Bronchial epithelial cell (primary cell): ENCODE data around the gene MS4A14. TPM values are rescaled to one million over a fixed set of nuclear protein-coding genes. Genes with fewer than 3 reads are reported as not detected.

ENCODE experiments used
- DNase-seq: peaks from one replicate; pipeline ENCODE4 v3.0.0-alpha.2; 2010; ENCODE audit warnings: low read depth
- FAIRE-seq: peaks from 2 replicates; lab custom pipeline; 2011; peaks lifted over from hg19 to GRCh38; lab: Jason Lieb, UNC
- H3K27me3 ChIP-seq: 2 replicates; pipeline ENCODE4 v1.5.1; 2011; ENCODE audit warnings: low read length; ENCODE audit not compliant: control insufficient read depth, insufficient read depth
- H3K36me3 ChIP-seq: 2 replicates; pipeline ENCODE4 v1.5.1; 2011; ENCODE audit warnings: low read length; ENCODE audit not compliant: control insufficient read depth, insufficient read depth
- H3K4me3 ChIP-seq: 2 replicates; pipeline ENCODE4 v1.5.1; 2011; ENCODE audit warnings: mild to moderate bottlenecking, low read depth, low read length, control low read depth
- total RNA-seq: library from RNA; depleted of rRNA; stranded (reverse); fragments of >200 nt; gene quantifications from 2 replicates; pipeline ENCODE4 v1.2.1, GENCODE V29; 2014
- TF ChIP-seq, protein P1 (sequence below): IDR thresholded peaks from 2 replicates; pipeline ENCODE4 v1.5.1; 2011; ENCODE audit warnings: mild to moderate bottlenecking, moderate library complexity, low read length, control low read depth, inconsistent platforms; ENCODE audit not compliant: insufficient read depth, severe bottlenecking

MS4A14 gene
- total RNA-seq, 1 donor from 2014 or later: not detected

DNA sequence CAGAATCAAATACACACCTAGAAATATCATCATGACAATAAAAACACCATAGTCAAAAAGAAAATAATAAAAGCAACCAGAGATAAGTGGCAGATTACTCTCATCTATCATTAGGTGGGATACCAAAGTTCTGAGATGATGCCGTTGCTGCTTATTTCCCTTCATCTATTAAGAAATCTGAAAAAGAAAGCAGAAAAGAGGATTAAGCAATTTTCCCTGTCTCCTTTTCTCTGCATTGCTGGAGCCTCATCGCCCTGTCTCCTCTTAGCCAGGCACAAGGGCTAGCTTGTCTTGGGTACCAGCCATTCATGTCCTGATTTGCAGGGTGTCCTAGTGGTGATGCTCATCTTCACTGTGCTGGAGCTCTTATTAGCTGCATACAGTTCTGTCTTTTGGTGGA lies 3.9 kb upstream of the MS4A14 start:
- Histone ChIP-seq H3K4me3 (no peak overlapping the region), H3K36me3 (no peaks in the 10 kb centered on the region), H3K27me3 (no peaks in the 10 kb centered on the region)
- FAIRE-seq (no peak), DNase-seq (no peak)
- TF ChIP-seq, protein P1, sequence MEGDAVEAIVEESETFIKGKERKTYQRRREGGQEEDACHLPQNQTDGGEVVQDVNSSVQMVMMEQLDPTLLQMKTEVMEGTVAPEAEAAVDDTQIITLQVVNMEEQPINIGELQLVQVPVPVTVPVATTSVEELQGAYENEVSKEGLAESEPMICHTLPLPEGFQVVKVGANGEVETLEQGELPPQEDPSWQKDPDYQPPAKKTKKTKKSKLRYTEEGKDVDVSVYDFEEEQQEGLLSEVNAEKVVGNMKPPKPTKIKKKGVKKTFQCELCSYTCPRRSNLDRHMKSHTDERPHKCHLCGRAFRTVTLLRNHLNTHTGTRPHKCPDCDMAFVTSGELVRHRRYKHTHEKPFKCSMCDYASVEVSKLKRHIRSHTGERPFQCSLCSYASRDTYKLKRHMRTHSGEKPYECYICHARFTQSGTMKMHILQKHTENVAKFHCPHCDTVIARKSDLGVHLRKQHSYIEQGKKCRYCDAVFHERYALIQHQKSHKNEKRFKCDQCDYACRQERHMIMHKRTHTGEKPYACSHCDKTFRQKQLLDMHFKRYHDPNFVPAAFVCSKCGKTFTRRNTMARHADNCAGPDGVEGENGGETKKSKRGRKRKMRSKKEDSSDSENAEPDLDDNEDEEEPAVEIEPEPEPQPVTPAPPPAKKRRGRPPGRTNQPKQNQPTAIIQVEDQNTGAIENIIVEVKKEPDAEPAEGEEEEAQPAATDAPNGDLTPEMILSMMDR: no peak

DNA sequence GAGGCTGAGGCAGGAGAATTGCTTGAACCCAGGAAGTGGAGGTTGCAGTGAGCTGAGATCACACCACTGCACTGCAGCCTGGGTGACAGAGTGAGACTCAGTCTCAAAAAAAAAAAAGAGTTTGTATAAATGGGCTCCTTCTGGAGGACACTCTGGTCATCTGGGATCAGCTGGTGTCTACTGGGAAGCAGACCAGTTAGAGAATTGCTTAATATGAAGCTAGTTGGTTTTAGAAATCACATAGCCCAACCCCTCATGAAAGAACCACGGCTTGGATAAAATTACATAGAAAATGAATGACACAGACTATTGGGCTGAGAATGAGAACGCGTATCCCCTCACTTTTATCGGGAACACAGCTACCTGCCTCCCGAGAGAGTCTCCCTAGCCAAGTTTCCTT lies 3.2 kb upstream of the MS4A14 start:
- no peak for FAIRE-seq
- no peak for DNase-seq
- TF ChIP-seq, protein P1: no peak
- Histone ChIP-seq H3K36me3 (no peaks in the 10 kb centered on the region), H3K4me3 (no peak overlapping the region), H3K27me3 (no peaks in the 10 kb centered on the region)

DNA sequence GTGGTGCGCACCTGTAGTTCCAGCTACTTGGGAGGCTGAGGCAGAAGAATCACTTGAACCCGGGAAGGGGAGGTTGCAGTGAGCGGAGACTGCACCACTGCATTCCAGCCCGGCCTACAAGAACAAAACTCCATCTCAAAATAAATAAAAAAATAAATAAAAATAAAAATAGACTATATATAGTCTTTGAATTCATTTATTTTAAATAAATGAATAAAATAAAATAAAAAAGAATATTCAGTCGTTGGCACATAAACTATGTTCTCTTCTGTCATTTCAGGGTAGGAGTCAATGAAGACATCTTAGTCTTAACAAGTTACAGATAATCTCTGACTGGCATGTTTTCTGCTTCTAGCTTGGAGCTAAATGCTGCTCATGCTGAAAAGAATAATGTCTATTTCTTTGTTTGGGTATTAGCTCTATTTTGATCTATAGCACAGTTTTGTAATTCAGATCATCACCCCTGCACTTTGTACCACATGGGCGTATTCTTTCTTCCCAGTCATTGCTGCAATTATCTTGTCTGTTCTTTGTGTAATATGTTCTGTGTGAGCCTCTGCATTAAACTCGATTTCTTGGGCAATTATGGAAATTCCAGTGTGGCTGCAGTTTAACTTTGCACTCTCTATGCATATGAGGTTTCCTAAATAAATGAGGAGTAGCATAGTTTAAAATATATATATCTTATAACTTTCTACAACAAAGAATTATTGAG lies 1.4 kb upstream of the MS4A14 start:
- DNase-seq (no peak), FAIRE-seq (no peak)
- H3K36me3 ChIP-seq: no peaks in the 10 kb centered on the region
- no peaks in the 10 kb centered on the region for H3K27me3 ChIP-seq
- TF ChIP-seq, protein P1: no peak
- H3K4me3 ChIP-seq: no peak overlapping the region

DNA sequence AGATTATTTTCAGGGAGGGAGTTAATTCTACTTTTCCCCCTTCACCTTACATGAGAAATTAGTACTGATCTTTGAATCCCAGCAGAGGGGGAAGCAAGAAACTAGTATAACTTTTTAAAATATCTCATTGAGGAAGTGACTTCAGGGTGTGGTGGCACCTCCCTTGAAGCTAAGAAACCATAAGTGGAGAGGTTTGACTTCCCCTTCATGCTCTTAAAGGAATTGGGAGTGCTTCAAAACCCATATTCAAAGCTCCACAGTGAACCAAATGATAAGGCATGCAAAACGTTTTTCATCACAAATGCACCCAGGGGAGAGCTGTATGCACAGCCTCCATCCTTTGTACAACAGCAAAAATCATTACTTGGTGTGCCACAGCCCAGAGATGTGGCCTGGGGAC lies 540 bp downstream of the MS4A14 start:
- TF ChIP-seq, protein P1: no peak
- Histone ChIP-seq H3K36me3 (no peaks in the 10 kb centered on the region), H3K27me3 (no peaks in the 10 kb centered on the region), H3K4me3 (no peak overlapping the region)
- DNase-seq: no peak
- FAIRE-seq: no peak

DNA sequence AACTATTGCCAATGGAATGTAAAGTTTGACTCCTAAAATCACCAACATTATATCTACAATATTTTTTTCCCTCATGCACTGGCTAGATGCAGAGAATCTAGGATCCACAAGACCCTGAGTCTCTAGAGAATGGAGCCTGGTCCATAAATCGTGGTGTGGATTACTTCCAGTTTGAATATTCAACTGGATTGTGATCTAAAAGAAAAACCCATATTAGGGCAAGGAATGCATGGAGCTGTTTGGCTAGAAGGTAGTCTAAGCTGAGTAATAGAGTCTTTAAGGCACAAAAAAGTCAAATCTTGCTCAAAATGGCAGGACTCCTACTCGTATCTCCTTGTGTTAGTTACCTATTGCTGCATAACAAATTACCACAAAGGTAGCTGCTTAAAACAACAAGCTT lies 23.8 kb downstream of the MS4A14 start:
- Histone ChIP-seq H3K27me3 (no peaks in the 10 kb centered on the region), H3K36me3 (no peaks in the 10 kb centered on the region), H3K4me3 (no peak overlapping the region)
- FAIRE-seq (no peak), DNase-seq (no peak)
- TF ChIP-seq, protein P1: no peak

DNA sequence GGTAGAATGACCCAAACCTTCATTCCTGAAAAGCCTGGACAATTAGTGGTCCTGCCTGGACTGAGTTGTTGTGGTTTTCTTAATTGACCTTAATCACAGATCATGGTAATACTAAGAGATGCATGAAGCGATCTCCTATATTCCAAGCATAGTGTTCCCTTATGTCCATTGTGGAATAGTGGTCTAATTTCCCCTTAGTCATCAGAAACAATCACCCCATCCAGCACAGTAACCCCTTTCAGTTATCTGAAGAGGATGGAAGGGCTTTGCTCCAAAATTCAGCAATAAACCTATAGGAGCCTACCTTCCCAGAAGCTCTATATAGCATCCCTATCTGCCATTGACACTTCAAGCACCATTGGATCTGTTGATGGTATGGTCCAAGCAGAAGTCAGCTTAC lies 26.4 kb downstream of the MS4A14 start:
- DNase-seq (no peak), FAIRE-seq (no peak)
- TF ChIP-seq, protein P1: no peak
- no peaks in the 10 kb centered on the region for H3K36me3 ChIP-seq
- H3K4me3 ChIP-seq: no peak overlapping the region
- no peaks in the 10 kb centered on the region for H3K27me3 ChIP-seq
